Trophoblast cell (in vitro differentiated cells and primary cell): ENCODE data around the gene NCAM2.

Experiments used
- DNase-seq, 2 donors: peaks; one replicate each; pipeline ENCODE4 v3.0.0-alpha.2; 2016
- H2AFZ ChIP-seq: 2 replicates; pipeline ENCODE4 v1.6.1; 2013; ENCODE audit warnings: low read length, moderate library complexity, mild to moderate bottlenecking; ENCODE audit not compliant: insufficient read depth, poor library complexity
- H2AK5ac ChIP-seq: 2 replicates; pipeline ENCODE4 v1.6.1; 2013; ENCODE audit warnings: mild to moderate bottlenecking, low read length
- H2BK120ac ChIP-seq: 2 replicates; pipeline ENCODE4 v1.6.1; 2013; ENCODE audit warnings: low read length, mild to moderate bottlenecking, moderate library complexity; ENCODE audit not compliant: insufficient read depth, poor library complexity
- H2BK12ac ChIP-seq: 2 replicates; pipeline ENCODE4 v1.6.1; 2013; ENCODE audit warnings: mild to moderate bottlenecking, low read length, moderate library complexity
- H2BK5ac ChIP-seq: 2 replicates; pipeline ENCODE4 v1.6.1; 2013; ENCODE audit warnings: low read length, low read depth, moderate library complexity, mild to moderate bottlenecking; ENCODE audit not compliant: poor library complexity
- H3K14ac ChIP-seq: 2 replicates; pipeline ENCODE4 v1.6.1; 2013; ENCODE audit warnings: mild to moderate bottlenecking, low read length
- H3K18ac ChIP-seq: 2 replicates; pipeline ENCODE4 v1.6.1; 2013; ENCODE audit warnings: mild to moderate bottlenecking, low read length
- H3K23ac ChIP-seq: 2 replicates; pipeline ENCODE4 v1.6.1; 2013; ENCODE audit warnings: low read length
- H3K27ac ChIP-seq: 2 replicates; pipeline ENCODE4 v1.5.1; 2013; ENCODE audit warnings: low read depth, mild to moderate bottlenecking, inconsistent platforms, low read length, moderate library complexity
- H3K27me3 ChIP-seq: 2 replicates; pipeline ENCODE4 v1.6.1; 2013; ENCODE audit warnings: inconsistent platforms, mild to moderate bottlenecking, low read length, moderate library complexity; ENCODE audit not compliant: insufficient read depth
- H3K36me3 ChIP-seq, 2 experiments: 1 replicate in 1 of 2; 2 replicates in 1 of 2; pipeline ENCODE4 v1.6.1; 2013; ENCODE audit warnings: low read length in 2 of 2, mild to moderate bottlenecking in 2 of 2, moderate library complexity in 1 of 2; ENCODE audit not compliant: insufficient read depth in 2 of 2, control insufficient read depth in 1 of 2
- H3K4ac ChIP-seq: 2 replicates; pipeline ENCODE4 v1.6.1; 2013; ENCODE audit warnings: low read depth, mild to moderate bottlenecking, low read length, moderate library complexity
- H3K4me1 ChIP-seq, 2 experiments: 1 replicate in 1 of 2; 2 replicates in 1 of 2; pipeline ENCODE4 v1.6.1; 2013; ENCODE audit warnings: low read length in 2 of 2, mild to moderate bottlenecking in 2 of 2, moderate library complexity in 1 of 2; ENCODE audit not compliant: insufficient read depth in 2 of 2, control insufficient read depth in 1 of 2
- H3K4me2 ChIP-seq: 2 replicates; pipeline ENCODE4 v1.6.1; 2013; ENCODE audit warnings: inconsistent platforms, mild to moderate bottlenecking, low read length, moderate library complexity
- H3K4me3 ChIP-seq: 2 replicates; pipeline ENCODE4 v1.5.1; 2013; ENCODE audit warnings: mild to moderate bottlenecking, low read depth, low read length, inconsistent platforms
- H3K79me1 ChIP-seq: one replicate; pipeline ENCODE4 v1.6.1; 2013; ENCODE audit warnings: low read length
- H3K79me2 ChIP-seq: 2 replicates; pipeline ENCODE4 v1.6.1; 2013; ENCODE audit warnings: low read length, mild to moderate bottlenecking; ENCODE audit not compliant: control insufficient read depth, insufficient read depth, poor library complexity
- H3K9ac ChIP-seq: 2 replicates; pipeline ENCODE4 v1.6.1; 2013; ENCODE audit warnings: mild to moderate bottlenecking, low read length
- H3K9me3 ChIP-seq: 2 replicates; pipeline ENCODE4 v1.6.1; 2013; ENCODE audit warnings: low read depth, mild to moderate bottlenecking, control low read depth, inconsistent platforms, low read length; ENCODE audit not compliant: insufficient read depth
- H4K12ac ChIP-seq: 2 replicates; pipeline ENCODE4 v1.6.1; 2013; ENCODE audit warnings: low read depth, mild to moderate bottlenecking, low read length, moderate library complexity
- H4K8ac ChIP-seq: 2 replicates; pipeline ENCODE4 v1.6.1; 2013; ENCODE audit warnings: low read depth, mild to moderate bottlenecking, low read length, moderate library complexity
- H4K91ac ChIP-seq: one replicate; pipeline ENCODE4 v1.6.1; 2013; ENCODE audit warnings: low read depth, mild to moderate bottlenecking, low read length, moderate library complexity
- WGBS: extraction: QIAGEN DNeasy Blood & Tissue Kit; methylation state at CpG from one replicate; pipeline ENCODE4 v1.1.7; 2013; ENCODE audit warnings: missing lambda C conversion rate; ENCODE audit not compliant: insufficient read length, insufficient coverage; ENCODE audit errors: extremely low coverage; 5-methylcytosine and 5-hydroxymethylcytosine counted together

The NCAM2 gene

GRCh38 chr21:21179619-21180298 is 181.6 kb downstream of the NCAM2 start:
- no peak overlapping the region for H2BK120ac ChIP-seq
- H3K4me1 ChIP-seq = no peaks in the 10 kb centered on the region
- no peaks in the 10 kb centered on the region for H3K36me3 ChIP-seq
- H3K4me3 ChIP-seq = no peak overlapping the region
- H3K79me1 ChIP-seq = no peaks in the 10 kb centered on the region
- H3K23ac ChIP-seq = no peak overlapping the region
- no peak overlapping the region for H2AFZ ChIP-seq
- no peak for DNase-seq
- no peak overlapping the region for H2AK5ac ChIP-seq
- no peak overlapping the region for H3K14ac ChIP-seq
- no peak overlapping the region for H3K4ac ChIP-seq
- H3K27ac ChIP-seq = no peak overlapping the region
- no peak overlapping the region for H3K9ac ChIP-seq
- H4K91ac ChIP-seq = no peak overlapping the region
- no peak overlapping the region for H4K8ac ChIP-seq
- no peaks in the 10 kb centered on the region for H3K79me2 ChIP-seq
- no peak overlapping the region for H3K18ac ChIP-seq
- no peak overlapping the region for H2BK12ac ChIP-seq
- H4K12ac ChIP-seq = no peak overlapping the region
- WGBS = no CpG with 5 or more reads among the region's 7 CpGs
- H3K4me2 ChIP-seq = no peak overlapping the region
- H3K27me3 ChIP-seq = no peaks in the 10 kb centered on the region
- no peaks in the 10 kb centered on the region for H3K9me3 ChIP-seq
- H2BK5ac ChIP-seq = no peak overlapping the region

- Histone ChIP-seq H3K18ac (no peak overlapping the region), H3K14ac (no peak overlapping the region), H2BK5ac (no peak overlapping the region), H3K9ac (no peak overlapping the region), H4K8ac (no peak overlapping the region), H3K9me3 (no peaks in the 10 kb centered on the region), H2BK120ac (no peak overlapping the region), H3K27ac (no peak overlapping the region), H3K23ac (no peak overlapping the region), H3K36me3 (no peaks in the 10 kb centered on the region), H3K4ac (no peak overlapping the region), H4K12ac (no peak overlapping the region), H2AFZ (no peak overlapping the region), H4K91ac (no peak overlapping the region), H2BK12ac (no peak overlapping the region), H3K4me1 (no peaks in the 10 kb centered on the region), H3K79me1 (no peaks in the 10 kb centered on the region), H3K4me3 (no peak overlapping the region), H3K27me3 (no peaks in the 10 kb centered on the region), H3K4me2 (no peak overlapping the region), H3K79me2 (no peaks in the 10 kb centered on the region), H2AK5ac (no peak overlapping the region)
- no CpG with 5 or more reads among the region's 3 CpGs for WGBS
- no peak for DNase-seq
These were observed 184.3 kb downstream of the NCAM2 start for GRCh38 chr21:21182401-21183010.

GRCh38 chr21:21183092-21183491 is 184.9 kb downstream of the NCAM2 start:
- Histone ChIP-seq H4K8ac (no peak overlapping the region), H3K14ac (no peak overlapping the region), H3K4me2 (no peak overlapping the region), H3K4me1 (no peaks in the 10 kb centered on the region), H2AFZ (no peak overlapping the region), H3K4me3 (no peak overlapping the region), H3K79me1 (no peaks in the 10 kb centered on the region), H3K4ac (no peak overlapping the region), H3K23ac (no peak overlapping the region), H2BK12ac (no peak overlapping the region), H3K9ac (no peak overlapping the region), H3K27ac (no peak overlapping the region), H4K12ac (no peak overlapping the region), H3K27me3 (no peaks in the 10 kb centered on the region), H4K91ac (no peak overlapping the region), H2AK5ac (no peak overlapping the region), H3K18ac (no peak overlapping the region), H3K36me3 (no peaks in the 10 kb centered on the region), H3K79me2 (no peaks in the 10 kb centered on the region), H2BK120ac (no peak overlapping the region), H2BK5ac (no peak overlapping the region), H3K9me3 (no peaks in the 10 kb centered on the region)
- DNase-seq = no peak
- no CpG with 5 or more reads among the region's 3 CpGs for WGBS

GRCh38 chr21:21184771-21185528 is 186.7 kb downstream of the NCAM2 start:
- Histone ChIP-seq H3K23ac (no peak overlapping the region), H3K18ac (no peak overlapping the region), H3K27me3 (no peaks in the 10 kb centered on the region), H3K36me3 (no peaks in the 10 kb centered on the region), H2AK5ac (no peak overlapping the region), H4K91ac (no peak overlapping the region), H3K14ac (no peak overlapping the region), H3K4me3 (no peak overlapping the region), H3K9ac (no peak overlapping the region), H3K79me1 (no peaks in the 10 kb centered on the region), H3K79me2 (no peaks in the 10 kb centered on the region), H2AFZ (no peak overlapping the region), H2BK120ac (no peak overlapping the region), H3K4me2 (no peak overlapping the region), H3K9me3 (no peaks in the 10 kb centered on the region), H3K4me1 (no peaks in the 10 kb centered on the region), H2BK5ac (no peak overlapping the region), H4K8ac (no peak overlapping the region), H3K4ac (no peak overlapping the region), H3K27ac (no peak overlapping the region), H4K12ac (no peak overlapping the region), H2BK12ac (no peak overlapping the region)
- DNase-seq = no peak
- no CpG with 5 or more reads among the region's 4 CpGs for WGBS
